K562 (cell line): Measurements from ENCODE around the gene ZNF652. TPM values are rescaled to one million over a fixed set of nuclear protein-coding genes. Genes with fewer than 3 reads are reported as not detected.

ENCODE experiments used
- FOXA1 ChIP-seq: fragments of 450-650 bp; IDR thresholded peaks from 2 replicates; pipeline ENCODE4 v1.6.1; 2016; ENCODE audit warnings: mild to moderate bottlenecking, borderline replicate concordance
- MYBL2 ChIP-seq, 2 experiments: fragments of 450-650 bp in 1 of 2; sonication (generic) in 1 of 2; formaldehyde crosslinking in 1 of 2; IDR thresholded peaks; 2 replicates each; pipeline versions ENCODE4 v1.6.1 to v1.8.1; 2017 to 2022; ENCODE audit warnings: borderline replicate concordance in 1 of 2, inconsistent platforms in 1 of 2, low read depth in 1 of 2, mild to moderate bottlenecking in 1 of 2, missing genetic modification reagents in 1 of 2, moderate library complexity in 1 of 2
- RBFOX2 ChIP-seq: fragments of 200-400 bp; formaldehyde crosslinking; IDR thresholded peaks from 2 replicates; pipeline ENCODE4 v1.6.1; 2017; ENCODE audit warnings: low read depth, mild to moderate bottlenecking, low read length, moderate library complexity
- RERE ChIP-seq: sonication (generic); formaldehyde crosslinking; IDR thresholded peaks from 2 replicates; pipeline ENCODE4 v1.8.0; 2023; ENCODE audit warnings: missing genetic modification reagents, mild to moderate bottlenecking, borderline replicate concordance
- ZNF76 ChIP-seq: fragments of 250-450 bp; sonication (Bioruptor Pico); IDR thresholded peaks from 2 replicates; pipeline ENCODE4 v1.4.0; 2020; ENCODE audit warnings: mild to moderate bottlenecking, moderate library complexity, borderline replicate concordance
- polyA plus RNA-seq, 8 experiments: library from polyadenylated mRNA; depleted of rRNA in 4 of 8; stranded (reverse) in 5 of 8; unstranded in 3 of 8; fragments of >200 nt; fragmentation: Nextera tagmentation in 2 of 8; fragmentation: Illumina TruSeq in 1 of 8; extraction: Ambion mirVana in 2 of 8; extraction: Trizol in 1 of 8; gene quantifications; 2 replicates each; pipeline versions ENCODE4 v1.2.1 to v1.2.3, GENCODE V29; 2011 to 2014; ENCODE audit warnings: inconsistent platforms in 1 of 8, missing spikeins in 1 of 8
- total RNA-seq, 7 experiments: library from RNA; depleted of rRNA in 6 of 7; stranded (reverse); fragments of >200 nt in 6 of 7; fragmentation: Illumina TruSeq in 2 of 7; extraction: Trizol in 2 of 7; gene quantifications; 2 replicates each; pipeline versions ENCODE4 v1.2.1 to v1.2.3, GENCODE V29; 2011 to 2021; ENCODE audit warnings: low replicate concordance in 1 of 7

Gene ZNF652
- total and polyA plus RNA-seq, 9 of the 15 experiments (the other 6 are each of a cell fraction or from before 2014, with no cell fraction given) = 5.1 to 15.5 (median 7.8) TPM

GRCh38 chr17:49357516-49357915 is 4.5 kb downstream of the ZNF652 start (continued):
- TF ChIP-seq RERE (CRISPR knock-in tag) = no peak
- no peak for TF ChIP-seq RBFOX2
- no peak for TF ChIP-seq MYBL2 (IDR thresholded peaks at IDR 0.05; ENCODE audit: low read depth)
- TF ChIP-seq MYBL2 (CRISPR knock-in tag; IDR thresholded peaks at IDR 0.05; ENCODE audit: borderline replicate concordance) = no peak
- TF ChIP-seq FOXA1 = no peak
- no peak for TF ChIP-seq ZNF76 (CRISPR knock-in tag)
